GM19239 (cell line): ENCODE measurements around the gene YIPF4.
"Not testable (repeated sequence)": the region's sequence is repeated elsewhere in the genome, so short reads cannot be mapped to it uniquely, and the experiment has no call there.

Source experiments
- DNase-seq: peaks from one replicate; pipeline ENCODE4 v3.0.0; 2011; ENCODE audit warnings: low spot score; ENCODE audit not compliant: insufficient read length
- FAIRE-seq: peaks from 2 replicates; lab custom pipeline; 2011; peaks lifted over from hg19 to GRCh38; lab: Jason Lieb, UNC

YIPF4 gene

DNA sequence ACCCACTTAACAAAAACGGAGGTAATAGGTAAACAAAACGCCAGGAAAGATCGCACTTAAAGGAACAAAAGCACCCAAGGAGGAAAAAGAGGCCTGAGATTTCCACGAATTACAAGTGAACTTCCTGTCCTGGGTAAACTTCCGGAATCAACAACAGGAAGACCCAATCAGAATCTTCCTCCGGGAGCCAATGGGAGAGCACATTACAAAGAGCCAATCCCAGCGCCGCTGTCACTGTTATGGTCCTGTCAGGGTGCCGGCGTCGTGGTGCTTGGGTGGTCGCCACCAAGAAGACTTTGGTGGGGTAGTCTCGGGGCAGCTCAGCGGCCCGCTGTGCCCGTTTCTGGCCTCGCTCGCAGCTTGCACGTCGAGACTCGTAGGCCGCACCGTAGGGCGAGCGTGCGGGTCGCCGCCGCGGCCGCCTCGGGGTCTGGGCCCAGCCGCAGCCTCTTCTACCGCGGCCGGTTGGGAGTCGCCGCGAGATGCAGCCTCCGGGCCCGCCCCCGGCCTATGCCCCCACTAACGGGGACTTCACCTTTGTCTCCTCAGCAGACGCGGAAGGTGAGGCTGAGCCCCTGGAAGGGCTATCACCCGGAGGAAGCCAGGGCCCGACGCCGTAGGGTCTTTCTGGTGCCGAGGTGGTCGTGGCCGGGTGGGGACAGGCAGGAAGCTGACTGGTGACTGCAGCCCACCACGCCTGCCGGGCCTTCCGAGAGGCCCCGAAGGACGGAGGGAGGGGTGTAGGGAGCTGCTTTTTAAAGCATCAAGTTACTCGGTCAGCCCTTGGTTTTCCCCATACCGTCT, at the start of gene YIPF4:
Gene YIPF4 (plus strand): TSS at position 231 of the 804 bp plus-strand sequence. CDS start 252 bp downstream, at position 483.
- peak; percentile 92 for DNase-seq
- FAIRE-seq: peak; percentile 99

DNA sequence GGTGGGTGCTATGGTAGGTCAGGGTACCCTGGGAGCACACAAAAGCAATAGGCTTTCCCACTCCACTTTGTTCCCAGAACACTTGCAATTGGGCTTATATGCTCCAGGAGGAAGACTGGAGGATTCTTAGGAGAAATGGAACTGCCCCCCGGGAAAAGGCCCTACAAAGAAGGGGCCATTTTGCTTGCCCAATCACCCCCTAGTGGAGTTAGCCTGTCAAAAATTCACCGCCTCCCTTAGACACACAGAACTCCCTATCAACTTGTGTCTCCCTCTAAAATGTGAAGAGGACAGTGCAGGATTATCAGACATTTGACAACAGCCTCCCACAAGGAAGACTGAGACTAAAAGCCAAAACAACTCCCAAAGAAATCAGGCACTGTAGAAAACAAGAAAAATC, 49.5 kb upstream of the YIPF4 start:
- DNase-seq (no peak), FAIRE-seq (no peak)

DNA sequence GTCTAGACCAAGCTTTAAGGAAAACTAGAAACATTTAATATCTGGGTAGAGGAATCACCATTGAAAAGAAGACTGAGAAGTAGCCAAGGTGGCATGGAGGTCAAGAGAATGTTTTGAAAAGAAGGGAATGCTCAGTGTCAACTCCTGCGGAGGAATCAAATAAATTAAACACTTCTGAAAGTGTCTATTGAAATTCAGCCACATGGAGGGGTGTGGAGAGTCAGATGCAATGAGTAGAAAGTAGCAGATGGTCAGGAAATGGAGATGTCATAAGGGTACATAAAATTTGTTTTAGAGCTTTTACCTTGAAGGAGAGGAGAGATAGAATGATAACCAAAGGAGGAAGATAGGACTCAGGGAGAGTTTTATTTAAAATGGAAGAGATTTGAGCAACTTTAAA, 48.1 kb upstream of the YIPF4 start:
- DNase-seq (no peak), FAIRE-seq (no peak)

DNA sequence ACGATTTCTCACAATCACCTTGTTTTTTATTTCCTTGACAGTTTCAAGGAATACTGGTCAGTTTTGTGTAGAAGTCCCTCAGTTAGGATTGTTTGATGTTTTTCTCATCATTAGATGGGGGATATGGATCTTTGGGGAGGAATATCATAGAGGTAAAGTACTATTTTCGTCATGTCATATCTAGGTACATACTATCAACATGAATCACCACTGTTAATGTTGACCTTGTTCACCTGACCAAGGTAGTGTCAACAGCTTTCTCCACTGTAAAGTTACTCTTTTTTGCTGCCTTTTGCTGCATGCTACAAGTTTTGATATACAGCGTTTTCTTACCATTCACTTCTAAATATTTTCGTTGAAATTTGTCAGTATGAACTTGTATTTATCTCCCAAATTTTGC, 45.7 kb upstream of the YIPF4 start:
- FAIRE-seq: no peak
- no peak for DNase-seq

DNA sequence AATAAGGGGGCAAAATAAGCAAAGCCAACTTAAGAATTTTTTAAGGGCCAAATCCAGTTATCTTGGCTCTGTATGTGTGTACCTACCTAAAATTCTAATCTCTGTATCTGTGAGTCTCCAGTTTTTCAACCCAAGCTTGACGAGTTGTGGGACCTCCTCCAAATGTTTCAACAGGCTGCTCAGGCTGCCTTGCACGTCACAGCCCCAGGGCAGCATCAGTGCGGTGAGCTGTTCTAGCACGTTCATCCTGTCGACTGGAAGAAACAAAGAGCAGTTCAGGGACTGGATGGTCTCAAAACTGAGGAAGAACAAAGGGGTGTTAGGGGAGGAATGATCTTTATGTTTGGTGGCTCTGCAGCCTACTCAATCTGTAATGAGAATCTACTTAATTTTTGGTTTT, 42.4 kb upstream of the YIPF4 start:
- DNase-seq (no peak), FAIRE-seq (no peak)

DNA sequence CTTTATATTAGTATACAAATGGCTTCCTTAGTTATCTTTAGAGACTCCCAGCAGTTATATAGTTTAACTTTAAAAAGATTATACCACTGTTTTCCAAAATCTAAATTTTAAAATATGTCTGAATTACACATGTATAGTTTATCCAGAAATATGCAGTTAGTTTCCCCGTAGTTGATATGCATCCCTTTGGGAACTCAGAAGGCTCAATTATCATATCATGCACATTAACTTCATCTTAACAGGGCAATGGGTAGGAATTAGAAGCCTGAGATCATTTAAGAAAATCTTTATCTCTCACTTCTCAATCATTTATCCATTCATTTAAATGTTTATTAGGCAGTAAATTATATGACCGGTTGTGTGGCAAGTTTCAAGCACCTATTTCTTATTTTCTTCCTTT, 40.2 kb upstream of the YIPF4 start:
- DNase-seq (no peak), FAIRE-seq (peak; percentile 35)

DNA sequence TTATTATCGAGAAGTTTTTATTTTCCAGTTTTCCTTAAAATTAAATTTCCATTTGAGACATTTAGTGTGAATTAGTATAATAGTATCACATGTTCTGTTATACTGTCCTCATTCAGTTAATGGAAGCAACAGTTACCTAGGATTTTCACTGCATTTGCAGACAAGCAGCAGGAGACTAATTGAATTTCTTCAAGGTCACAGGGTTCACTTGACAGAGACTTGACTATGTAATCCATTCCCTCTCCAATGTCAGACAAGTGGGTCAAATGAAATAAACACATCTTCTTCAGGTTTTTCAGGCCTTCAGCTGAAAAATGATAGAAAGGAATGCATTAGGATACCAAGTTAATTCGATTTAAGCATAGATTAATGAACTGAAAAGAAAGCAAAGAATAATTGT, 39.7 kb upstream of the YIPF4 start:
- DNase-seq (no peak), FAIRE-seq (no peak)

DNA sequence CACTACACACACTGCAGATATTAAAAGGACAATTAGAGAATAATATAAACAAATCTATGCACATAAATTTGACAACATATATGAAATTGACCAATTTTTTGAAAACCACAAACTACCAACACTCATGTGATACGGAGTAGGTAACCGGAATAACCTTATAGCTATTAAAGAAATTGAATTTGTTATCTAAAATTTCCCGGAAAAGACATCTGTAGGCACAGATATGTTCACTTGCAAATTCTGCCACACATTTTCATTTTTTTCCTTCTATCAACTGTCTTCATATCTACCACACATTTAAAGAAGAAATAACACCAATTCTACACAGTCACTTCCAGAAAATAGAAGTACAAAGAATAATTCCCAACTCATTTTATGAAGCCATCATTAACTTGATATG, 35.4 kb upstream of the YIPF4 start:
- FAIRE-seq (no peak), DNase-seq (no peak)

DNA sequence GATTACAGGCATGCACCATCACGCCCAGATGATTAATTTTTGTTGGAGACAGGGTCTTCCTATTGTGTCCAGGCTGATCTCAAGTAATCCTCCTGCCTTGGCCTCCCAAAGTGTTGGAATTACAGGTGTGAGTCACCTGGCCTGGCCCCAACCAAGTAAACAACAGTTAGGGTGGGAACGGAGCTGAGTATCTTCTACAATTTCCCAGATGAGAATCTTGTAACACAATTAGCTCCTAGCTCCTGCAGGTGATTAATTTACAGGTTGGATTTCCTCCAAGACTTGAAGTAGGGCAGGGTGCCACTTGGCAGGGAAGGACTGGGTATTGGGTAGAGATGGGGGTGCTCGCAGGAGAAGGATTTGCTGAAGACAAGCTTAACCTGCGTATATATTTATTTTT, 30.8 kb upstream of the YIPF4 start:
- FAIRE-seq: no peak
- DNase-seq: no peak

DNA sequence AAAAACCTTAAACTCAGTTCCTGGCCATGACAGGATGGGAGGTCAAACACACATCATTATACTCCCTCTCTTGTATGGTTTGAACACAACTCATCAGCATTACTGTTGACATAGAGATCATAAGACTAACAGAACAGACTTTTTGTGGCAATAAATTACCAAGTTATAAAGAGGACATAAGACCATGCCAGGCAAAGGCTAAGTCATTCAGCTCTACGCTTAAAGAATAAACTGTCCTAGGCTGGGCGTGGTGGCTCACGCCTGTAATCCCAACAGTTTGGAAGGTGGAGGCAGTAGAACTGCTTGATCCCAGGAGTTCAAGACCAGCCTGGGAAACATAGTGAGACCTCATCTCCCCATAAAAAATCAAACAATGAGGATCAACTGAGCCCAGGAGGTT, 29.4 kb upstream of the YIPF4 start:
- no peak for DNase-seq
- FAIRE-seq: no peak

DNA sequence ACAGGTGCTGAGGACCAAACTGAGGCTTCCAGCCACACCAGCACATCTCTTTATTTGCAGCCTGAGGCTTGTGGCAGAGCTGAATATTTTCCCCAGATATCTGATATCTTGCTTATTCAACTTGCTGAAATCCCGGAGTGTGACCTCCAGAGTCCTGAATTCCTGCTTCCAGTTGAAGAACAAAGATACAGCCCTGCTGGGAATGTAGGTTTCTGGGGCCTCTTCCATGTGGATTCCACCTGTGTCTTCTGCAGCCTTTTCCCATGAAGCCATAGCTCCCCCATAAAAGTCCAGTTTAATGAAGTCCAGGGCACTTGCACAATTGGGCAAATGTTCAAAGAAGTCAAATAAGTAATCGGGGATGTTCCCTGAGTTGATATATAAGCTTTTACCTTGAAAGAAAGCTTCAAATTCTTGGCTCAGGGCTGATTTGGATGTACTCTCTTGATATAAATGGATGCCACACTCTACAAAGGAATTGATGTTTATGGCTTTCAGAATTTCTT, 27.9 kb upstream of the YIPF4 start:
- no peak for FAIRE-seq

DNA sequence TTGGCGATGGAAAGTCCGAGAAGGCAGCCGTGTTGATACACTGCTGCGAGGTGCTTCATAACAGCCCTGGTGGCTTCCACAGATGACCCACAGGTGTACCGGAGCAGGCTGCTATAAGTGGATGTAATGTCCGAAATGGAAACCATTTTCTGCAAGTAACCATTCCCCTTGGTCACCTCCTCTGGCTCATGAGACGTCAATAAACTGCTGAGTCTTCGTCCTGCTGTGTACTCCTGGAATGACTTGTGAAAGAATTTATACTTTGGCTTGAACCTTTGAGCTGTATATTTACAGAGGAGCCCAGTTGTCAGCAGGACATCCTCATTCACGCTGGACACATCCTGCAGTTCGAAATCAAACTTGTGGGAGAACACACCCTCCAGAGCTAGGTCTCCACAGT, 27.4 kb upstream of the YIPF4 start:
- FAIRE-seq: no peak
- DNase-seq: no peak

More for the DNA sequence above, 27.9 kb upstream of the YIPF4 start:
- no peak for DNase-seq

DNA sequence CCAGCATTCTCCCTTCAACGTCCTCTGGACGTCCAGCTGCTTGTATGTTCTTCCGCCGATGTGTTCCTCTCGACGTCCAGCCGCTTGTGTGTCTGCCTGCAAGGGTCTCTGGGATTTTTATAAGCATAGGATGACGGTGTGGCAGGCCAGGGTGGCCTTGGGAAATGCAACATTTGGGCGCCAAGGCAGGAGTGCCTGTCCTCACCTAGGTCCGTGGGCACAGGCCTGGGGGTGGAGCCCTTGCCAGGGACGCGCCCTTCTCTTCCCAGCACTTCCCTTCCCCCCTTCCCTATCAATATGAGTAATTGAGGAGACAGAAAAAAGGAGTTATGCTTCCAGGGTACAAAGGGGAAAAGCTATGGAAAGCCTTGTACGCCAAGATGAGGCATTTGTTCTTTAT, 19.5 kb upstream of the YIPF4 start:
- FAIRE-seq (no peak), DNase-seq (no peak)

DNA sequence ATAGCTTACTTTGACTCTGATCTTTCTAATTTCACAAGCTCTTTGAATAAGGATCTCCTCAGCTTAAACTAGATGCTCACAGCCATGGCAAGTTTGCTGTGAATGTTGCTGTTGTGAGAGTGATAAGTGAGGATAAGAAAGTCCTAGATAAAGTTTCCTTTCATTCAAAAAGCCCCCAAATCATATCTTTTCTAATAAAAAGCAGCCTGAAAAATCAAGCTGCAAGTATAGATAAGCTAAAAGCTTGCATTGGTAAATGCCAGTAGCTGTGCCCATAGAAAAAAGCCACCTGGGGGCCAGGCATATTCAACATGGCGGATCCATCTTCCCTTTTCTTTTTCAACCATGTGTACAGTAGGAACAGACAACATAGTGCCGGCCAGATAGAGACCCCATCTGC, 17.3 kb upstream of the YIPF4 start:
- FAIRE-seq (no peak), DNase-seq (no peak)

DNA sequence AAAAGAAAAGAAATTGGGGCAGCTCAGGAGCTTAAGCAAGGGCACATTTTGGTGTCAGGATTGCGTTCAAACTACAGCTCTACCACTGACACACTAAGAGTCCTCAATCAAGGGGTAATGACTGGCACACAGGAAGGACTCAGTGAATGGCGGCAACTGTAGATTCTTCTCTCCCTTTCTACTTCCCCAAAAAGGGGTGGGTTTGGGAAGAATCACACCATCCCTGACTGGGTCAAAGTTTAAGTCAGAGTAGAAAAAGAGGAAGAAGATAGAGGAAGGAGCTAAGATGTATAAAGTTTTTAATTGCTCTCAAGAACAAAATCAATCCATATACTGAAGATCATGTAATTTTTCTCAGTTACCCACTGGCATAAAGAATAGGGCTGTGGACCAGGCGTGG, 15.6 kb upstream of the YIPF4 start:
- no peak for FAIRE-seq
- no peak for DNase-seq

DNA sequence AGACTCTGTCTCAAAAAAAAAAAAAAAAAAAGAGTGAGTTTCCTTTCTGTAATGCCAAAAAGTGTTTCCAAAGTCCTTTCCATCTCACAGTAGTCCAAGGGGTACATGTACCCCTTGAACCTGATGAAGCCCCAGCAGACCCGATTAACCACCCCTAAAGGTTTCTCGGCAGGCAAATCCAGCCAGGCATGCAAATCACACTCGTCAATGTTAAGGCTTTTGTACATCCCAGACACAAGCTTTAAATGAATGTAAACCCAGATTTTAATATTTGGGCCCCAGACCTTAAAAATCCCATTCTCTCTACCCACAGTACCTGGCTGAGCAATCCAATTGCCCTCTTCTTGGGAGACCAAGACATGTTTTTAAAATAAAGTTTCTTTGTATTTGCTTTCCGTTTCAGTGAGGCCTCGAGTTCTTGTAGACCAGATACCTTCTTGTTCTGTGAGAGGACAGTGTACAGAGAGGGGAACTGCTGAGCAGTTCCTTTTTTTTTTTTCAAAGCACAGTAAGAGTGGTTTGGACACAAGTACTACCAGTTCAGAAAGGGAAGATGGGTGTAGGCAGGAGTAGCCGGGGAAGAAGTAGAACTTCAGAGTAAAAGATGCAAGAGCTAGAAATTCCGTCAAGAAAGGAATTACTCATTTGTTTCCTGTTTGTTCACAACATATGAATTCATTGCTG, 13.1 kb upstream of the YIPF4 start, which contains the start of gene NLRC4:
Gene NLRC4 (minus strand): TSS at position 465 of the 684 bp plus-strand sequence. CDS start 8,111 bp downstream, outside the sequence.
- DNase-seq: peak; percentile 46
- FAIRE-seq: peak; percentile 90

DNA sequence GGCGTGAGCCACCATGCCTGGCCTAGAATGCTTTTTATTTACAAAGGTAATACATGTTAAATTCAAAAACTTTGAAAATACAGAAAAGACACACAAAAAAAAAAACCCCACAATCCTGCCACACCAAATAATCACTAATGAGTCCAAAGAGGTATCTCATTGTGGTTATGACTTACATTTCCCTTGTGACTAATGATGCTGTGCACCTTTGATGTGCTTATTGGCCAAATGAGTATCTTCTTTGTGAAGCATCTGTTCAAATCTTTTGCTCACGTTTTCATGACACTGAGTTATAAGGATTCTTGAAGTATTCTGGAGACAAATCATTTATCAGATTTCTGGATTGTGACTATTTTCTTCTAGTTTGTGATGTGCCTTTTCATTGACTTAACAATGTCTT, 6.6 kb upstream of the YIPF4 start:
- DNase-seq (no peak), FAIRE-seq (no peak)

DNA sequence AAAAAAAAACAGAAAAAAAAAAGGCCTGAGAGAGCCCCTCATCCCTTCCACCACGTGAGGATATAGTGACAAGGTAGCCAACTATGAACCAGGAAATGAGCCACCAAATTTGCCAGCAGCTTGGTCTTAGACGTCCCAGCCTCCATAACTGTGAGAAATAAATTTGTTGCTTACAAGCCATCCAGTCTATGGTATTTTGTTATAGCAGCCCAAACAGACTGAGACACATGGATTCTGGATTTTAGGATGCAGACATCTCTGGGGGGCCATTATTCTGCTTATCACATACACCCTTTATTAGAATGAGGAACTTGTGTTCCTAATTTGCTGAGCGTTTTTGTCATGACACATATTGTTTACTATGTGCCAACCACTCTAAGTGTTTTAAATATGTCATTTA, 5.4 kb upstream of the YIPF4 start:
- DNase-seq (no peak), FAIRE-seq (no peak)

DNA sequence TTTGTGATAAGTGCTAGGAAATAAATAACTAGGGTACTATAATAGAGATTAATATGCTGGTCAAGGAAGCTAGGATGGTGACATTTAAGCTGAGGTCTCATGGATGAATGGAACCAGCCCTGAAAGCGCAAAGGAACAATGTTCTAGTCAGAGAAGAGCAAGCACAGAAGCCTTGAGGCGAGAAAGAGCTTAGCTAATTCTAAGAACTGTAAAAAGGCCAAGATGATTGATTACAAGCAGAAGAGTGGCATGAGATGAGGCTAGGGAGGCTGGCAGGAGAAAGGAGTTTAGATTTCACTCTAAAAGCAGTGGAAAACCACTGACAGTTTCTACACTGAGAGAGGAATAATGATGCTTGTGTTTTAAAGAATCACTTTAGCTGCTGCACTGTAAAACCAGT, 3.4 kb upstream of the YIPF4 start:
- DNase-seq (no peak), FAIRE-seq (no peak)

DNA sequence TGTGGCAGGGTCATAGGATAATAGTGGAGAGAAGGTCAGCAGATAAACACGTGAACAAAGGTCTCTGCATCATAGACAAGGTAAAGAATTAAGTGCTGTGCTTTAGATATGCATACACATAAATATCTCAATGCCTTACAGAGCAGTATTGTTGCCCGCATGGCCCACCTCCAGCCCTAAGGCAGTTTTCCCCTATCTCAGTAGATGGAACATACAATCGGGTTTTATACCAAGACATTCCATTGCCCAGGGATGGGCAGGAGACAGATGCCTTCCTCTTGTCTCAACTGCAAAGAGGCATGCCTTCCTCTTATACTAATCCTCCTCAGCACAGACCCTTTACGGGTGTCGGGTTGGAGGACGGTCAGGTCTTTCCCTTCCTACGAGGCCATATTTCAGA, 1.9 kb upstream of the YIPF4 start:
- not testable (repeated sequence) for DNase-seq, FAIRE-seq

DNA sequence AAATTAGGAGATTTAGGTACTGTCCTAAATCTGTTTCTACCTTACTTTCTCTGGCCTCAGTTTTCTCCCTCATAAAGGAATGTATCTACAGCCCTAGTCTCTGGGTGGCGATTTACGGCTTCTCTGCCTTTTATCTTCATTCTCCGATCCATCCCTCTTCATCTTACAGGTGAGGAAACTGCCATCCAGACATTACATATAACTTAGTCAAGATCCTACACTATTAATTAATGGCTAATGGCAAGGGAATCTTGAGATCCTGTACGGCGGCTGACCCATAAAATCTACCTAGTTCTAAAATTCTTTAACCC, 386 bp upstream of the YIPF4 start:
- DNase-seq (no peak), FAIRE-seq (no peak)

DNA sequence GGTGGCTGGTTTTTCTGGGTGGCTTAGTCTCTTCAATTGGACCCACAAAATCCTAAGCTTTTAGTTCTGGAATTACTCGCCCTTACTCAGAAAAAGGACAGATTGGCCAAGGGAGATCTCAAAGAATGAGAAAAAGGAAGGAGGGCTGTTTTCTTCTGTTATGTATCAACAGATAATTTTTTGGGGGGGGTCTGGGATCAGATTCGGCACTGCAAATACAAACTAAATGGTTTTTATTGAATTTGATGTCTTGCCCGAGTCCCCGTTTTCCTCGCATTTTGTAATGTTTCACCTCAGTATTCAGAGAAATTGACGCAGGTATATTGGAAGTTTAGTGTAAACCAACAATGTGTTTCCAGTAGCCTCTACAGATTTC, 762 bp downstream of the YIPF4 start:
- DNase-seq: no peak
- no peak for FAIRE-seq
